ENCODE results near the gene CHID1. TPM values are rescaled to one million over a fixed set of nuclear protein-coding genes. Genes with fewer than 3 reads are reported as not detected.

The CHID1 gene
- total and polyA plus RNA-seq, 9 of the 15 experiments (the other 6 are each of a cell fraction or from before 2014, with no cell fraction given), result 15.1 to 108 (median 39.8) TPM

GRCh38 chr11:952406-953385, 42.1 kb upstream of the CHID1 start (continued):
- TF ChIP-seq RNF219 (CRISPR knock-in tag; IDR thresholded peaks at IDR 0.05), result no peak
- TF ChIP-seq ESRRA (IDR thresholded peaks at IDR 0.05; ENCODE audit: borderline replicate concordance, low read depth), result no peak
- TF ChIP-seq RAD51 (IDR thresholded peaks at IDR 0.05; ENCODE audit: borderline replicate concordance, low read depth), result no peak
- no peak for TF ChIP-seq TGIF2 (CRISPR knock-in tag; IDR thresholded peaks at IDR 0.05)

GRCh38 chr11:951507-951906, 40.9 kb upstream of the CHID1 start:
- in situ Hi-C loops (cut with MboI), result no loop called here
- no peak overlapping the region for H2AFZ ChIP-seq (ENCODE audit: low read depth, low read length)
- WGBS (ENCODE audit: insufficient coverage, low coverage, missing lambda C conversion rate), result 91% methylated on average over 7 of the region's 9 CpGs
- no peaks in the 10 kb centered on the region for H3K27me3 ChIP-seq (ENCODE audit: control insufficient read depth in 2 of 2, insufficient read depth in 2 of 2, low read length in 2 of 2)
- no peak overlapping the region for H3K27ac ChIP-seq (ENCODE audit: extremely low read depth, low read depth, low read length)
- H3K79me2 ChIP-seq (ENCODE audit: control insufficient read depth, insufficient read depth, low read length), result peaks cover 16% of the 10 kb centered on the region; the same call in 1 of the 3 replicates
- H3K9me1 ChIP-seq (ENCODE audit: control insufficient read depth, insufficient read depth, low read length), result no peaks in the 10 kb centered on the region
- peaks cover 4% of the 10 kb centered on the region; the same call in 1 of the 3 replicates for H3K36me3 ChIP-seq (ENCODE audit: control insufficient read depth, insufficient read depth, low read length)
- peaks cover 0 to 5% of the 10 kb centered on the region in 2 experiments; a peak in 2 of 5 replicates for H3K4me1 ChIP-seq (replicated peaks in 1 of 2; ENCODE audit: control insufficient read depth in 2 of 2, insufficient read depth in 2 of 2, low read length in 2 of 2)
- H4K20me1 ChIP-seq (replicated peaks; ENCODE audit: control insufficient read depth, insufficient read depth, low read length), result no peaks in the 10 kb centered on the region
- no TSS peak for BruUV-seq (replicated peaks)
- H3K4me3 ChIP-seq, result no peak overlapping the region
- H3K4me2 ChIP-seq (ENCODE audit: insufficient read depth, low read length), result no peak overlapping the region
- ChIA-PET CTCF (ENCODE audit: low intra/inter-chr PET ratio) (no interaction called here), POLR2A (interaction anchor here (0.6 to 2.0 kb wide), 5 partner anchors 10 to 833 kb away, joined by 3 to 13 read pairs (median 5); no protein-coding TSS in a partner anchor)
- no peak for ATAC-seq
- intact Hi-C loops (cut with micrococcal nuclease), result no loop called here
- no peak for DNase-seq (ENCODE audit: extremely low read depth in 1 of 4, low spot score in 3 of 4)
- no peak overlapping the region for H3K9ac ChIP-seq (ENCODE audit: insufficient read depth in 1 of 2, low read depth in 2 of 2, low read length in 2 of 2)
- no peak for FAIRE-seq
- H3K9me3 ChIP-seq (replicated peaks; ENCODE audit: control insufficient read depth, insufficient read depth, low read depth, low read length), result peaks cover 8% of the 10 kb centered on the region
- TF ChIP-seq SREBF1 (IDR thresholded peaks at IDR 0.05; ENCODE audit: borderline replicate concordance, low read depth, low read length) (no peak), MYBL2 (IDR thresholded peaks at IDR 0.05; ENCODE audit: low read depth) (no peak), MYBL2 (CRISPR knock-in tag; IDR thresholded peaks at IDR 0.05; ENCODE audit: borderline replicate concordance) (no peak), ZNF174 (CRISPR knock-in tag; IDR thresholded peaks at IDR 0.05) (no peak), ZNF347 (CRISPR knock-in tag; IDR thresholded peaks at IDR 0.05; ENCODE audit: low read depth) (no peak), ZBTB33 (CRISPR knock-in tag; IDR thresholded peaks at IDR 0.05) (no peak), ZC3H4 (CRISPR knock-in tag; IDR thresholded peaks at IDR 0.05; ENCODE audit: borderline replicate concordance) (no peak), ETV1 (tag; conservative IDR thresholded peaks at IDR 0.05; ENCODE audit: low read depth) (no peak), ZNF316 (IDR thresholded peaks at IDR 0.05) (no peak), HNRNPLL (IDR thresholded peaks at IDR 0.05; ENCODE audit: low read depth, low read length, poor library complexity, severe bottlenecking) (no peak), COPS2 (conservative IDR thresholded peaks at IDR 0.05) (no peak), ZNF507 (tag; conservative IDR thresholded peaks at IDR 0.05) (no peak)
